Fibroblast of villous mesenchyme (primary cell): Measurements from ENCODE around the gene GREM1. TPM values are rescaled to one million over a fixed set of nuclear protein-coding genes. Genes with fewer than 3 reads are reported as not detected.

Experiments
- DNase-seq: peaks from one replicate; pipeline ENCODE4 v3.0.0-alpha.2; 2010; ENCODE audit warnings: low read depth
- H3K4me3 ChIP-seq: 2 replicates; pipeline ENCODE4 v1.5.1; 2011; ENCODE audit warnings: low read depth, mild to moderate bottlenecking, low read length
- CTCF ChIP-seq: IDR thresholded peaks from 2 replicates; pipeline ENCODE4 v1.5.1; 2012; ENCODE audit warnings: low read depth, mild to moderate bottlenecking, low read length; ENCODE audit not compliant: insufficient read depth
- total RNA-seq: library from RNA; depleted of rRNA; stranded (reverse); fragments of >200 nt; gene quantifications from 2 replicates; pipeline ENCODE4 v1.2.3, GENCODE V29; 2012

GREM1 gene
- total RNA-seq, 1 donor = 613 TPM

- no peak for TF ChIP-seq CTCF
- peak; percentile 85 for DNase-seq
- H3K4me3 ChIP-seq = no peak overlapping the region
These were observed 33.8 kb upstream of the GREM1 start for GRCh38 chr15:32683906-32684584.

- no peak overlapping the region for H3K4me3 ChIP-seq
- no peak for TF ChIP-seq CTCF
- peak; percentile 65 for DNase-seq
These were observed 32.2 kb upstream of the GREM1 start for GRCh38 chr15:32685576-32685975.

GRCh38 chr15:32687556-32687955 is 30.2 kb upstream of the GREM1 start:
- no peak for TF ChIP-seq CTCF
- DNase-seq = peak; percentile 55
- H3K4me3 ChIP-seq = no peak overlapping the region

- peak; percentile 35 for DNase-seq
- no peak overlapping the region for H3K4me3 ChIP-seq
- TF ChIP-seq CTCF = no peak
These were observed 29.6 kb upstream of the GREM1 start for GRCh38 chr15:32688151-32688639.

GRCh38 chr15:32690941-32691688 is 26.7 kb upstream of the GREM1 start:
- DNase-seq = peak; percentile 11
- TF ChIP-seq CTCF = no peak
- H3K4me3 ChIP-seq = no peak overlapping the region

- no peak for DNase-seq
- H3K4me3 ChIP-seq = no peak overlapping the region
- no peak for TF ChIP-seq CTCF
These were observed 26.1 kb upstream of the GREM1 start for GRCh38 chr15:32691689-32692038.

- TF ChIP-seq CTCF = no peak
- no peak overlapping the region for H3K4me3 ChIP-seq
- no peak for DNase-seq
These were observed 25.5 kb upstream of the GREM1 start for GRCh38 chr15:32692286-32692685.
